Eye (tissue), 1 donor: Measurements from ENCODE around the gene TMPRSS3.

Experiments
- DNase-seq: peaks from one replicate; pipeline ENCODE4 v3.0.0-alpha.2; 2015

TMPRSS3 gene

DNA sequence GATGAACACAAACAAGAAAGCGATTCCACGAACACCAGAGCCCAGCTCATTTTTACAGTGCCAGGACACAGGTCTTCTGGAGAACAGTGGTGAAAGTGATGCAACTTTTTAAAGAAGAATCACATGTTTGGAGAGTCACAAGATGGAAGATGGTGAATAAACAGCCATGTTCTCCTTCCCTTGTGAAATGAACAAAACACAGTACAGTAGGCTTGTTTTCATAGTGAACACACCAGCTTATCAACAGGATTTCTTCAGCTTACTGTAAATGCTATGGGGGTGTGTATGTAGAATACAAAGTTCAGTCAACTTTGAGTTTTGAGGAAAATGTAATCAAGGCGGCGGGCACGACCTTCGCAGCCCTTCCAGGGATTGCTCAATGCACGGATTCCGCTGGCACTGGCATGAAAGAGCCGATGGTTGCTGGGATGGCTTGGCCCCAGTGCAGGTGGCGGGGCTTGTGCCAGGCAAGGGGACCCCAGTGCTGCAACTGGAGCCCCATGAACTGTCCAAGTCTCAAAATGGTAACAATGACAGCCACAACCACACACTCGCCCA lies 9.7 kb downstream of the TMPRSS3 start:
- no peak for DNase-seq

DNA sequence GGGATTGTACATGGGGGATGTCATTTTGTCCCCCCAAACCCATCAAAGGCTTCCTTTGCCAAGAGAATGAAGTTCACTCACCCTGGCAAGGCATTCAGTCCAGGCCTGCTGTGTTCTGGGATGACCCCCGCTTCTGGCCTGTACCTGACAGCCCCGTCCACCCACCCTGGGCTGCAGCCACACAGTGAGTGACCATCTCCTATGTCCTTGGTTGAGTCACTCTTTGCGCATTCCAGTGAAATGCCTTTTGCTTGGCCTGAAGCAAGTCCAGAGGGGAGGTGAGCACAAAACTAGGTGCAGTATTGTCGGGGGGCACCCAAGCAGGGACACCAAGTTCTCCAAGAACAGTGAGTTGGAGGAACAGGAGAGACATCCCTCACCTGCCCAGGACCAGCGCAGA lies 10.2 kb downstream of the TMPRSS3 start:
- no peak for DNase-seq

DNA sequence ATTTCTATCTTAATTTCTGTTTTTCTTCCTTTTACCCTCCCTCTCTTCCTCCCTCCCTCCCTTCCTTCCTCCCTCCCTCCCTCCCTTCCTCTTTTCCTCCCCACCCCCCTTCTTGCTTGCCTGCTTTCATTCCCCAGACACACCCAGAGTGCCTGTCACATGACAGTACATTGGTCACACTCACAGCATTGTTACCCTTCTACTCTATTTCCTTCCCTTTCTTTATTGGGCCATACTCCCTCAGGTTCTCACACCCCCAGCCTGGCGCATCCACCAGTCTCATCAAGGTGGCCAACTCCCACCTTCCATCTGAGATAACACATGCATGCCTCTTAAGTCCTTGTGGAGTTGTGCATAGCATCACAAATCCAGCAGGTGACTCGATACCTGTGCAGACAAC lies 10.9 kb downstream of the TMPRSS3 start:
- no peak for DNase-seq

DNA sequence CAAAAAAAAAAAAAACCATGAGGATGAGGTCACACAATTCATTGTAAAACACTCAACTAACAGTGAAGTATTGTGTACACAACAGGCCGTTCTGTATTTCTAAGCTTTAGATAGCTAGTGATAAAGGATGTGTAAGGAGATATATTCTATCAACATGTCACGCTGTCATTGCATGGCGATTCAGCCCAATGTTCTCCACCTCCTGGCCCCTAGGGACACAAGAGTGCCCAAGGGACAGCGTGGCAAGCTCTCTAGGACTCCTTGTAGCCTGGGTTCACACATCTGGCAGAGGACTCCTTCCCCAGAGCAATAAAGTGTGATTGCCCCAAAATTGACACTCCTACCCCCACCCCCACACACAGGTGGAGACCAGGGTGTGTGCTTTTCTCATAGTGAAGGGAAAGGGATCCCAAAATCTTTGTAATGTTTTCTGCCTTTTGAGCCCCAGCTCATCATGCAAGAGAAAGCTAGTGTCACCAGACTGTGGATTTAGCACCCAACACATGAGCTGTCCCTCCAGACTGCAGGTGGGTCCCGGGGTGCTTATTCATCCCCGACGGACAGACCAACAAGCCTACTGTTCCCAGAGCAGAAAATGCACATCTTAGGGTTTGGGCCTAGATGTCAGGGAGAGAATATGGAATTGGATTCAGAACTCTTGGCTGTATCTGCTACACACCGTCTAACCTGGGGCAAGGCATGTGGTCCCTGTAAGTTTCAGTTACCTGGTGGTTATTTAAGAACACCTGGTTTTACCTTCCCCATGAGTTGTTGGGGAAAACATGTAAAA lies 11.5 kb downstream of the TMPRSS3 start:
- no peak for DNase-seq

DNA sequence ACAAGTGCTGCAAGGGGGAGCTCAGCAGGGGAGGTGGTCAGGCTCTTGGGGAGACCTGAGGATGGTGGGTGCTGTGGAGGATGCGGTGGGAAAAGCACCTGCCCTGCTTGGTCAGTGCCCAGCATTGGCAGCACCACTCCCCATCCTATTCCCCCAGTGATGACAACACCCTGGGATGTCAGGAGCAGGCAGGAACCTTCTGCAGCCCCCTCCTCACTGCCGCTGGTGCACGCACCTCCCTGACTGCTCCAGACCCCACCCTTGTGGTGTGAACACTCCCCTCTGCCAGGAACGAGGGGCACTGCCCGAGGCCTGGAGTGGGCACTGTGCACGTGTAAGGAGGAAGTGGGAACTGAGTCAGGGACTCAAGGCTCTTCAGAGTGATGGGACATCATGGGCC lies 12.5 kb downstream of the TMPRSS3 start:
- DNase-seq: no peak

DNA sequence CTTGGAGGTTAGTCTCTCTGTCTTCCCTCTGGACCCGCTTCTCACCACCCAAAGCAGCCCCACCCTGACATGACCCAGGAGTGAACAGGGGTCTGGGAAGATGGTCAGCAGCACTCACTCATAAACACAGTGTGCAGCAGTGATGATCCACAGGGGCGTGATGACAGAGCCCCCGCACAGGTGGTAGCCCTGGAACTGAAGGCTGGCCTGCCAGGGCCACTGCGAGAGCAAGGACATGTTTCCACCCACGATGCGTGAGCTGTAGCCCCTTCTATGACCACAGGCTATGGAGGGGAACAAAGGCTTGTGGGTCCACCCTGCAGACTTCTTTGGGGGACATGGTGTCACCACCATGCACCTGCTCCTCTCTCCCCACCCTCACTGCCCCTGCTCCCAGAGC lies 12.9 kb downstream of the TMPRSS3 start:
- DNase-seq: no peak

DNA sequence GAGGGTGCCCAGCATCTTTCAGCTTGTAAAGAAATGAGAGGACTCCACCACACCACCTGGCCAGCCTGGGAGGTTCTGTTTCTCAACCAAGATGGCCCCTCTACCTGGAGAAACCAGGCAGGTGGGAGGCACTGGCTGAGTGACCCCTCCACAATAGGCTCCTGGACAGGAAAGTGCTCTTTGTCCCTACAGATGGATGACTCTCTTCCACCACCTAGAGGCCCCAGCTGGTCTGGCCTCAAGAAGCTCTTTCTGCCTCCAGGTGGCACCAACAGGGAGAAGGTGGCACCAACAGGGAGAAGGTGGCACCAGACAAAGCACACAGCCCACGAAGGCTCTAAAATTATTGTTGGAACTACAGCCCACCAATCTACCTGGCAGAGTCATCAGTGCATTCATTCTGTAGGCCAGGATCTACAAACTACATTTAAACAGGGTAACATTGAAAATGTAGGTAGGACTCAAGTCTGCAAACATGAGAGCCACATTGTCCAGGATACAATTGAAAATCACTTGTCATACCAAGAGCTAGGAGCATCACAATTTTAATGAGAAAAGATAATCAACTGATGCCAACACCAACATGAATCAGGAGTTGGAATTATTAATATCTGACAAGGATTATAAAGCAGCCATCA lies 14.4 kb downstream of the TMPRSS3 start:
- no peak for DNase-seq

DNA sequence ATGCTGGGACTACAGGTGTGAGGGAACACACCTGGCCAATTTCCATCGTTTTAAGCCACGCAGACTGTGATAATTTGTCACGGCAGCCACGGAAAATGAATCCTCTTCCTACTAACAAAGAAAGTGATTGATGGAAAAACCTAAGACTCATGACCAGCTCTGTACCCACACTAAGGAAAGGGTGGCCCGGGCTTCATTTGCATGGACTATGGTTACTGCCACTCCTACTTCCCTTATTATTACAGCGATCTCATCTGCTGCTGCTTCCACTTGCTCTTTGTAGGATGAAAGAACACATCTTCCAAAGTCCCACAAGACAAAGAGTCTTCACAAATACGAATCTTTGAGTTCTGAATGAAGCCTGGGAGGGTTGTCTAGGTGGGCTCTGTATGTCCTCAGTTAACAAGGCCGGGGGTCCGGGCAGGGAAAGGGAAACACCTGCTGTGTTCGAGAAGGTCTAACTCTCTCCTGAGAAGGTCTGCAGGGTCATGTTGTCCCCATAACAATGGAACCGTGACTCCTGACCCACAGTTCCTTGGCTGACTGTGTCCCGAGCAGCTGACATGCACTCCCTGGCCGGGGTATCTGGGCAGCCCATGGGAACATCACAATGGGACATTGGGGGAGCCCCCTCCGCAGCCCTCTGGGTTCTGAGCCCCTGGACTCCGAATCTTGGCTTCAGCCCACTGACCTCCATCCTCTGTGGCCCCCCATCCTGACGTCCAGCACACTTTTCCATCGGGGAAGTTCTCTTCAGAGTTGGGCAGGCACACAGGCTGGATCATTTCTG lies 16.2 kb downstream of the TMPRSS3 start:
- DNase-seq: no peak

DNA sequence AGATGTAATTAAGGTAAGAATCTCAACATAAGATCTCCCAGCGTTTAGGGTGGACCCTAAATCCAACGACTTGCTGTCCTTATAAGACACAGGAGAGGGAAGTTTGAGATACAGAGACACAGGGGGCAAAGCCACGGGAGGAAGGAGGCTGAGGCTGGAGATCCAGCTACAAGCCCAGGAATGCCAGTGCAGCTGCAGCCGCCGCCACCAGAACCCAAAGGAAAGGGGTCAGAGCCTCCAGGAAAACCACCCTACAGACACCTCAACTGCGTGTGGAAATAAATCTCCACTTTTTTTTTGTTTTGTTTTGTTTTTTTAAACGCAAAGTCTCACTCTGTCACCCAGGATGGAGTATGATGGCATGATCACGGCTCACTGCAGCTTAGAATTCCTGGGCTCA lies 17.4 kb downstream of the TMPRSS3 start:
- no peak for DNase-seq

DNA sequence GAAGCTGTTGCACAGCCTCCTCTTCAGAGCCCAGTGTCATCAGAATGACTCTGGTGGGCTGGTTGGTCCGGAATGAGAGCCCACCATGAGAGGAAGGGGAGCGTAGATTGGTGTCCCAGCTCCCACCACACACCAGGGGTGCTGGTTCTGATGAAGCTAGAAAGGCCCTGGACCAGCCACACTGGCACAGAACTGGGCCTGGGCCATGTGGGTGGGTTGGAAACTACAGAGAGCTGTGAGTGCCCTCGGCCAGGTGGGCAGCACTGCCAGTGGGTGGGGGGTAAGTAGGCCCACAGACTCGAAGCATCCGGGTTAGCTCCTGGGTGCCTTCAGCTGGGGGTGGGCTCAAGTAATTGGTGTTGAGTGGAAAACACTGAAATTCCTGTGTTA lies 17.9 kb downstream of the TMPRSS3 start:
- DNase-seq: no peak

DNA sequence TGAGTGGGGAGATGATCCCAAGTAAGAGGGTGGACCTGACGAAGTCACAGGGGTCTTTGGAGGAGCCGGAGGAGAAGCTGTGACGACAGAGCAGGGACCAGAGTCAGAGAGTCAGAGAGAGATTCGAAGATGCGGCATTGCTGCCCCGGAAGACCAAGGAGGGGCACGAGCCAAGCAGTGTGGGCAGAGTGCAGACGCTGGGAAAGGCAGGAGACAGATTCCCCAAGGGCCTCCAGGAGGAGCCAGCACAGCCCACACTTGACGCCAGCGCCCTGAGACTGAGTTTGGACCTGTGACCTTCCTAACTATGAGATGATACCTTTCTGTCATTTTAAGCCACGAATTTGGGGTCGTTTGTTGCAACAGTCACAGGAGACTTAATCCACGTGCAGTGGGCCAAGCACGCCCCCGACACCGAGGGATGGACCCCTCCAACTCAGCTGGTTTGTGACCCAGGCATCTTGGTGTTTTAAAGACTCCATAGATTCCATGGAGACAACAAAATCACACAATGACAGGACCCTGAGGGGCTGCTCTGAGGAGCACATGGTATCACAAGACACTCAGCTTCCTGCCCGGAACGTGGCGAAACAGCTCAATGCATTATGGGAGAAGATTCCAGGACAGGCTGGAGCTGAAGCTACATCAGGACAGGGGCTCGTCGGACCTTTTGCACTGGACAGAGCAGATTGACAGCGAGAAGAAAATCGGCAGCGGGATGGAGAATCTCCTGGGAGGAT lies 18.5 kb downstream of the TMPRSS3 start:
- DNase-seq: no peak

DNA sequence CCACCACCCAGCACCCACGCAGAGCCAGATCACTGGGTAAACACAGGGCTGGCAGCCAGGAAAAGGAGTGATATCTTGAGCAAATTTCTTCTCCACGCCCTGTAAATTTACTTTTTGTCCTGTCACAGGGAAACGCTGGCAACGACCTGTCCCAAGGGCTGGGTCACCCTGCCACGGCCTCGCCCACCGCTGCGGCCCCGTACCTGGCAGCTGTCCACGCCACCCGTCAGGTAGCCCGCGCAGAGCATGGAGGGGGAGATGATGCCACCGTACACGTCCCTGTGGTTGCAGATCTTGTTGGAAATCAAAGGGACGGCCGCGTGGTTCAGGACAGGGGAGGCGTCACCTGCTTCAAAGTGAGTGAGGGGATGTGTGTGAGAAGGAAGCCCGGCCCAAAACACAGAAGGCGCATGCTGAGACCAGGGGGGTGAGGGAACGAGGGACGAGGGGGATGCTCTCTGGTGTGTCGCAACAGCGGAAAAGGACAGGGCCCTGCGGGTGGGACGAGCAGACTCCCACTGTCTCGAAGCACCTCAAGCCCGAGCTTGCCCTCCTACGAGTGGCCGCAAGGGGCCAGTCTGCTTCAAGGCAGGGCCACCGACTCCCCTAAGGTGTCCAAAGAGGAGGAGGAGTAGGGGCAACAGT lies 19.4 kb downstream of the TMPRSS3 start:
- DNase-seq: no peak

DNA sequence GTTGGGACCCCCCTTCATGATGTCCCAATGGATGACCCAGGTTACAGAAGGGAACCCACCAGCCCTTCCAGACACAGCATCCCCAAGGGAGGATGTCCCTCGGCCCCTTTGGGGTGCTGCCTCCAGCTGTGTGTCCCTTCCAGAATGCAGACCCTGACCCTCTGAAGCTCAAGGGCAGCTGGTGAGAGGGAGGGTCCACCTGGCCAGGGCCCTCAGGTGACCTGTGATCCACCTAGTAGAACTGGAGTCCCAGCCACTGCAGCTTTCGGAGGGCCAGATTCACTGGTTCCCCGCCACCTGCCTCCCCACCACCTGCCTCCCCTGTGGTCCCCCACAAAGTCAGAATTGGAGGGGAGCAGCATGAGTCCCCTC lies 19.9 kb downstream of the TMPRSS3 start:
- DNase-seq: no peak

DNA sequence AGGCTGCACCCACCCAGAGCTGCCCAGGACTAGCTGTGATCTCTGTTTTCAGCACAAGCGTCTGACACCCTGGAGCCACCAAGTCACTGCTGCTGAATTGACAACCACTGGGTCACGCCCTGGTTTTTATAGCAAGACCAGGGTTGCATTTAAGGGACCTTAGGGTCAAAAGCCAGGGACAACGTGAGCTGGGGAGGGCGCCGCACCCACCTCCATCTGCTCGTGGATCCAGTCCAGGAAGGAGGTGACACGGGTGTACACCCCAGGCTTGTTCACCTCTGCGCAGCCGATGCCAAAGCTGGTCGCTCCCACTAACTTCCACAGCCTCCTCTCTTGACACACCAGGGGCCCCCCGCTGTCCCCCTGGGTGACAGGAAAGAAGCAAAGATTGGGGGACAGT lies 20.3 kb downstream of the TMPRSS3 start:
- no peak for DNase-seq

DNA sequence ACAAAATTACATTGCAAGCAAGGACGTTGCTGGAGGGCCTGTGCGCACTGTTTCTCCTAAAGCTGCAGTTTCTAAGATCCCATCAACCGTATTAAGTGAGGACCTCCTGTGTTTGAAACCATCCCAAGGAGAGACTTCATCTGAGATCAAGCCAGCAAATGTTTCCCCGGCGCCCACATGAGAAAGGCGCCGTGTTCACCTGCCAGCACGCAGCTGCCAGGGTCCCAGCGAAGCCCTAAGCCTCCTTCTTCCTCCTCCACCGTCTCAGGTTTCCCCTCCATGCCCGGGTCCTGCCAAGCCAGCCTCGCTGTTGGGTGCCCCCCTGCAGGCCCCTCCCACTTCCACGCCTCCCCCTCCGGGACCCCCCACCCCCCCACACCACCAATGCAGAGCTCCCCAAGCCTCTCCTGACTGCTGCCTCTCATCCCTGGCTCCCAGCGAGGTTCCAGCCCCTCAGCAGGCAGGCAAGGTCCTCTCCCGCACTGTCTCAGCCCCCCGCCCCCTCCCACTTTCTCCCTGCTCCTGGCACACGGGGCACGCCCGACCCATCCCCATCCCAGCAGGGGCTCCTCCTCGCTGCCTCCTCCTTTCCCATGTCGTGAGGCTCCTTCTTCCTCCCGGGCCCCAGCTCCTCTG lies 20.9 kb downstream of the TMPRSS3 start:
- DNase-seq: no peak

DNA sequence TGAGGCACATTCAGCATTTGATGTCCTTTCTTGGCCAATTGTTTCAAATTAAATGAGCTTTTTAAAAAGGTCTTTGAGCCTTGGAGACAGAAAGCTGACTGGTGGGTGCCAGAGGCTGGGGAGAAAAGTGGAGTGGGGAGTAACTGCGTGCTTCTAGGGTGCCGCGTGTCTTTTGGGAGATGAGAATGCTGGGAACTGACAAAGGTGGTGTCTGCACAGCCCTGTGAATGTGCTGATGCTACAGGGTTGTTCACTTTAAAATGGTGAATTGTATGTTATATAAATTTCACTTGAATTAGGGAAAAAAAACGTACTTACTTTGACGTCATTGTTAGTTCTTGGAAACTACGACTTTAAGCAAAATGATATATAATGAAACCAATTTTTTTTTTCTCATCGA lies 21.4 kb downstream of the TMPRSS3 start:
- no peak for DNase-seq

DNA sequence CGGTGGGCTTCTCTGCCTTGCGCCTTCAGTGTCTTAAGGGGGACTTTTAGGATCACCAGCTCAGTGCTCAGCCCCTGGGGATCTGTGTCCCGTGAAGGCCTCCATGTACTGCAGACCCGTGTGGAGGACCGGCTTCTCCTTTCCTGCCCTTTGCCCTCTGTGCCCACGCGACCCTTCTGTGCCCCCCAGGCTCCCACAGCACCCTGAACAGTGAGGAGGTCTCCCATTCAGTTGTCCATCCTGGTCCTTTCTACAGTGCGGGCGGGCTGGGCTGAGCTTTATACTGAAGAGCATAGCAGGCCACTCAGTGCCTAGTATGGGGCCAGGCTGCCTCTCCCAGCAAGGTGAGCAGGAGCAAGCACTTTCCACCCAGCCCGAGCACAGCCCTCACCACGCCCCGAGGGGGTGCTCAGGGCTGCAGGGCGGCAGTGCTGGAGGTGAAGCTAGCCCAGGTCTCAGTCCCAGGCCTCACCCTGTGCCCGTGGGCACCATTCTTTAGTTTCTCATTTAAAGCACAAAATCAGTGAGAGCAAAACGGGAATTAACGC lies 21.9 kb downstream of the TMPRSS3 start:
- DNase-seq: no peak

DNA sequence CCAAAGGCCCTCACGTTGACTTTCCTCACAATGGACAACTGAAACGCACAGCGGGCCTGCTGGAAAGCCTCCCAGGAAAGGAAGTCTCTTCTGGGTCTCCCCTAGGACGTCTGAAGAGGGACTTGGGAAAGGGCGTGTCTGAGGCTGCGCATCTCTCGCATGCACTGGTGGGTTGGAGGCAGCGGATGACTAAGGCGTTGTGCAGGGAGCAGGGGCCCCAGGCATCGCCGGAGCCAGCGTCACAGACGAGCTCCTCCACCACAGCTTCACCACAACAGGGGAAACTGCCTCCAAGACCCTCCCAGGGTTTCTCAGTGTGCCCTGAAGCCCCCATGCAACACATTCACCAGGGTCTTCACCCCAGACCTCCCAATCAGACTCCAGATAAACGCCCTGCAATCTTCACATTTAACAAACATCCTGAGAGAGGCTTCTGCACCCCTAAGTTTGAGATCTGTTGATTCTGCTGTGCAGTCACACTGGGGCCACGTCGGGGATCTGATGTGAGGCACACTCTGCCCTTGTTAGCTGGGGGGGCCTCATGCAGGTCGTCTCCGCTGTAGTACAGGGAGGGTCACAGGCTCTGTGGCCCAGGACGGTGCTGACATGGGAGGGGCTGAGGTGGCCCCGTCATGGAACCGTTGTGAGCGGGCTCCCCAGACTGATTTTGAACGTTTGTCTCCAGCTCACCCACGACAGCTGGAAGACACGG lies 22.5 kb downstream of the TMPRSS3 start:
- DNase-seq: no peak

DNA sequence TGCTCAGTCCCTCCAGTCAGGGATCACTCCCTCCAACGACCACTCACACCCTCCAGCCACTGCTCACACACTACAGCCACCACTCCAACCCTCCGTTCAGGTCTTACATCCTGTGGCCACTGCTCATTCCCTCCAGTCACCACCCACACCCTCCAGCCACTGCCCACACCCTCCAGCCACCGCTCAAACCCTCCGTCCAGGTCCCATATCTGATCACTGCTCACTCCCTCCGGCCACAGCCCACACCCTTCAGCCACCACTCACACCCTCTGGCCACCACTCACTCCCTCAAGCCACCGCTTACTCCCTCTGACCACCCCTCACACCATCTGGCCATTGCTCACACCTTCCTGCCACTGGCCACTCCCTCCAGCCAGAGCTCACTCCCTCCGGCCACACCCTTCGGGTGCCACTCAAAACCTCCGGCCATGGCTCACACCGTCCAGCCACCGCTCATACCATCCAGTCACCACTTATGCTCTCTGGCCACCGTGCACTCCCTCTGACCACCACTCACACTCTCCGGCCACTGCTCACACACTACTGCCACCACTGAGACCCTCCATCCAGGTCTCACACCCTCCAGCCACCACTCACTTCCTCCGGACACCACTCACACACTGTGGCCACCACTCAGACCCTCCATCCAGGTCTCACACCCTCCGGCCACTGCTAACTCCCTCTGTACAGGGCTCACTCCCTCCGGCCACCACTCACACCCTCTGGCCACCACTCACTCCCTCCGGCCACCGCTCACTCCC lies 24.8 kb downstream of the TMPRSS3 start:
- DNase-seq: no peak

DNA sequence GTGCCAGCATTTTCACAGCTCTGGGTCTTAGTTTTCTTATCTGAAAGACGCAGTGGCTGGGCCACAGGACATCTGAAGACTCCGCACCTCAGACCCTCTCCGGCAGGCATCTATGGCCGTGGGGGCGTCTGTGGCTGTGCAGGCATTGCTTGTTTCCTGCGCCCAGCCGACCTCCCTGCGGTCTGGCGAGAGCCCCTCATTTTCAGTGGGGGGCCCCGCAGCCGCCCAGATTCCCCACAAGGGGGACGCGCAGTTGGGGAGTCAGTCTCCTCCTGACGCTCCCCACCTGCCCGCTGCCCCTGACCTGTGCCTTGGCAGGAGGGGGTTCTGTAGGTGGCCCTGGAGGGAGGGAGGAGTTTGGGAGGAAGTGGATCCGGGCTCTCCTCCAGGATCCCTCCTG lies 26.0 kb downstream of the TMPRSS3 start:
- DNase-seq: no peak
